ENCODE results near the gene TUBGCP3. TPM values are rescaled to one million over a fixed set of nuclear protein-coding genes. Genes with fewer than 3 reads are reported as not detected.

Gene TUBGCP3
- polyA plus RNA-seq, 3 donors = 27.8 to 40.6 (median 36.0) TPM

GRCh38 chr13:112454648-112455334, 133.2 kb downstream of the TUBGCP3 start:
- DNase-seq = no peak

GRCh38 chr13:112453874-112454647, 133.9 kb downstream of the TUBGCP3 start:
- DNase-seq = no peak

- no peak for DNase-seq
Observed at GRCh38 chr13:112453207-112453829, 134.6 kb downstream of the TUBGCP3 start.

- DNase-seq = no peak
Observed at GRCh38 chr13:112452380-112453206, 135.4 kb downstream of the TUBGCP3 start.

GRCh38 chr13:112451512-112452379, 136.2 kb downstream of the TUBGCP3 start:
- DNase-seq = no peak

GRCh38 chr13:112450904-112451240, 137.1 kb downstream of the TUBGCP3 start:
- peak; percentile 9 for DNase-seq

- DNase-seq = no peak
Observed at GRCh38 chr13:112450118-112450903, 137.6 kb downstream of the TUBGCP3 start.

GRCh38 chr13:112449545-112449930, 138.4 kb downstream of the TUBGCP3 start:
- no peak for DNase-seq

GRCh38 chr13:112448621-112449544, 139.1 kb downstream of the TUBGCP3 start:
- DNase-seq = no peak

- no peak for DNase-seq
Observed at GRCh38 chr13:112447761-112448603, 140.0 kb downstream of the TUBGCP3 start.

GRCh38 chr13:112447306-112447705, 140.6 kb downstream of the TUBGCP3 start:
- no peak for DNase-seq

GRCh38 chr13:112446867-112447266, 141.1 kb downstream of the TUBGCP3 start:
- DNase-seq = no peak

GRCh38 chr13:112446347-112446861, 141.5 kb downstream of the TUBGCP3 start:
- DNase-seq = no peak

- DNase-seq = no peak
Observed at GRCh38 chr13:112445411-112446271, 142.3 kb downstream of the TUBGCP3 start.

- DNase-seq = no peak
Observed at GRCh38 chr13:112444416-112445399, 143.2 kb downstream of the TUBGCP3 start.

GRCh38 chr13:112443995-112444311, 144.0 kb downstream of the TUBGCP3 start:
- DNase-seq = peak; percentile 65

Measured in renal pelvis (tissue), 4 donors.